Panc1 (cell line): ENCODE data around the gene RNF182. TPM values are rescaled to one million over a fixed set of nuclear protein-coding genes. Genes with fewer than 3 reads are reported as not detected.

ENCODE experiments used
- ATAC-seq: fragments of 200-7000 bp; cut with Tn5 transposase; 2 replicates; pipeline ENCODE4 v1.9.1; 2020; ENCODE audit warnings: mild to moderate bottlenecking, moderate library complexity
- BruUV-seq: library from RNA; stranded (reverse); fragments of 400-500 nt; replicated peaks from 2 replicates; lab custom pipeline; 2021; lab: Mats Ljungman, UMichigan
- CTCF ChIA-PET: fragments of 300-600 bp; sonication (Branson Sonifier 250); formaldehyde crosslinking; loops from one replicate; lab custom pipeline; 2022; ENCODE audit warnings: antibody characterized with exemption; lab: Charles Lee
- POLR2A ChIA-PET: fragments of 300-600 bp; sonication (Branson Sonifier 250); formaldehyde crosslinking; loops from one replicate; lab custom pipeline; 2022; ENCODE audit warnings: antibody characterized with exemption; lab: Charles Lee
- DNase-seq: peaks from one replicate; pipeline ENCODE4 v3.0.0-alpha.2; 2010; ENCODE audit warnings: low read depth, low spot score
- H3K27ac ChIP-seq: 2 replicates; pipeline ENCODE4 v1.5.1; 2011; ENCODE audit warnings: mild to moderate bottlenecking, low read length, inconsistent platforms
- H3K27me3 ChIP-seq: fragments of 200-500 bp; sonication (Bioruptor generic); 2 replicates; pipeline ENCODE4 v1.6.0; 2014; ENCODE audit warnings: low read length, inconsistent platforms; ENCODE audit not compliant: control insufficient read depth, insufficient read depth
- H3K36me3 ChIP-seq: fragments of 200-500 bp; sonication (Bioruptor generic); 2 replicates; pipeline ENCODE4 v1.5.1; 2014; ENCODE audit warnings: inconsistent platforms, mild to moderate bottlenecking, low read length, moderate library complexity; ENCODE audit not compliant: control insufficient read depth, insufficient read depth
- H3K4me1 ChIP-seq: 2 replicates; pipeline ENCODE4 v1.5.1; 2011; ENCODE audit warnings: inconsistent platforms, mild to moderate bottlenecking, low read length, moderate library complexity; ENCODE audit not compliant: control insufficient read depth, insufficient read depth
- H3K4me3 ChIP-seq, 2 experiments: 2 replicates each; pipeline ENCODE4 v1.5.1; 2011 to 2012; ENCODE audit warnings: low read depth in 2 of 2, low read length in 2 of 2, mild to moderate bottlenecking in 2 of 2, inconsistent platforms in 1 of 2, moderate library complexity in 1 of 2
- H3K9me3 ChIP-seq: fragments of 200-500 bp; sonication (Bioruptor generic); 2 replicates; pipeline ENCODE4 v1.5.1; 2014; ENCODE audit warnings: low read depth, mild to moderate bottlenecking, inconsistent platforms, low read length, moderate library complexity; ENCODE audit not compliant: control insufficient read depth, insufficient read depth
- POLR2AphosphoS5 ChIP-seq: IDR thresholded peaks from 2 replicates; pipeline ENCODE4 v1.6.1; 2012; ENCODE audit warnings: mild to moderate bottlenecking, low read depth, low read length, moderate library complexity
- SIN3A ChIP-seq: IDR thresholded peaks from 2 replicates; pipeline ENCODE4 v1.6.1; 2012; ENCODE audit warnings: low read depth, mild to moderate bottlenecking, low read length, moderate library complexity, borderline replicate concordance; ENCODE audit not compliant: insufficient read depth
- TCF7L2 ChIP-seq: IDR thresholded peaks from 2 replicates; pipeline ENCODE4 v1.6.1; 2011; ENCODE audit warnings: mild to moderate bottlenecking, low read depth, low read length, inconsistent platforms
- in situ Hi-C: cut with HindIII; loops from 2 replicates; pipeline ENCODE4 v1.10.0; 2016; ENCODE audit warnings: low sequenced_read_pairs, low pct_unique_long_range_greater_than_20kb
- intact Hi-C: fragments of 100-400 bp; cut with micrococcal nuclease; formaldehyde crosslinking; loops from one replicate; pipeline ENCODE4 v1.10.0; 2022; ENCODE audit not compliant: unreplicated experiment
- total RNA-seq: library from RNA; stranded (reverse); gene quantifications from one replicate; pipeline ENCODE4 v1.2.1, GENCODE V29; 2021; ENCODE audit not compliant: unreplicated experiment
- TF ChIP-seq, protein P1 (sequence below): fragments of 450-650 bp; IDR thresholded peaks from 2 replicates; pipeline ENCODE4 v1.5.1; 2017; ENCODE audit warnings: mild to moderate bottlenecking
- TF ChIP-seq, protein P2 (sequence below), 2 experiments: IDR thresholded peaks; 2 replicates each; pipeline ENCODE4 v1.6.1; 2011 to 2012; ENCODE audit warnings: low read depth in 2 of 2, control low read depth in 1 of 2, low read length in 1 of 2, mild to moderate bottlenecking in 1 of 2, moderate library complexity in 1 of 2; ENCODE audit not compliant: insufficient read depth in 1 of 2

Gene RNF182
- total RNA-seq, 1 experiment from 2014 or later: 22.2 TPM

DNA sequence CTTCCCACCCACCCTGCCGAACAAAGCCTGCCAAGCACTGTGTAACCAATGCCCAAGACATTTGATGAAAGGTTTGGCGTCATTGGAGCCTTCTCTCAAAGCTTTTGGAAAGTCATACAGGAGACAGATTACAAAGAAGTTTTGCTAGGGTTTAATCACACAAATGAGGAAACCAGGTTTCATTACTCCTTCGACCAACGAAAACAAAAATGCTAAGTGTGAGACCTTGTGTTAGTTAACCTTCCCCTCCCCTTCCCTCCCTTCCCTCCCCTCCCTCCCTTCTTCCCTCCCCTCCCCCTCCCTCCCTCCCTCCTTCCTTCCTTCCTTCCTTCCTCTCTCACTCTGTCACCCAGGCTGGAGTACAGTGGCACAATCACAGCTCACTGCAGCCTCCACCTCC lies 96.7 kb downstream of the RNF182 start:
- in situ Hi-C loops: no loop called here
- ChIA-PET CTCF (interaction anchor here (1.1 kb wide), 1 partner anchor 25 kb away, joined by 4 read pairs; no protein-coding TSS in a partner anchor), POLR2A (interaction anchor here (0.6 kb wide), 1 partner anchor 25 kb away, joined by 4 read pairs; no protein-coding TSS in a partner anchor)
- BruUV-seq: no TSS peak
- no peak for TF ChIP-seq POLR2AphosphoS5
- ATAC-seq: no peak
- Histone ChIP-seq H3K36me3 (no peaks in the 10 kb centered on the region), H3K27me3 (no peaks in the 10 kb centered on the region), H3K4me1 (no peaks in the 10 kb centered on the region), H3K4me3 (no peak overlapping the region), H3K9me3 (no peaks in the 10 kb centered on the region), H3K27ac (no peak overlapping the region)
- intact Hi-C loops: no loop called here
- DNase-seq: no peak

DNA sequence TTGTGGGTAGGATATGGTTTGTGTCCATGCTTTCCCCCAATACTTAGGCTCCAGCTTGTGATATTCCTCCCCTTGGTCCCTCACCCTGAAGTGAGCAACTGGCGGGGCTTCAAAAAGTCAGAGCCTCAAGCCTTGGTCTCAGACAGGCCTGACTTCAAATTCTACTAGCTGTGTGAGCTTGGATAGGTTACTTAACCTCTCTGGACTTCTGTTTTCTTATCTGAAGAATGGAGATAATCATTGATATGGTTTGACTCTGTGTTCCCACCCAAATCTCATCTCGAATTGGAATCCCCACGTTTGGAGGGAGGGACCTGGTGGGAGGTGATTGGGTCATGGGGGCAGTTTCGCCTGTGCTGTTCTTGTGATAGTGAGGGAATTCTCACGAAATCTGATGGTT lies 97.9 kb downstream of the RNF182 start:
- TF ChIP-seq, protein P1, sequence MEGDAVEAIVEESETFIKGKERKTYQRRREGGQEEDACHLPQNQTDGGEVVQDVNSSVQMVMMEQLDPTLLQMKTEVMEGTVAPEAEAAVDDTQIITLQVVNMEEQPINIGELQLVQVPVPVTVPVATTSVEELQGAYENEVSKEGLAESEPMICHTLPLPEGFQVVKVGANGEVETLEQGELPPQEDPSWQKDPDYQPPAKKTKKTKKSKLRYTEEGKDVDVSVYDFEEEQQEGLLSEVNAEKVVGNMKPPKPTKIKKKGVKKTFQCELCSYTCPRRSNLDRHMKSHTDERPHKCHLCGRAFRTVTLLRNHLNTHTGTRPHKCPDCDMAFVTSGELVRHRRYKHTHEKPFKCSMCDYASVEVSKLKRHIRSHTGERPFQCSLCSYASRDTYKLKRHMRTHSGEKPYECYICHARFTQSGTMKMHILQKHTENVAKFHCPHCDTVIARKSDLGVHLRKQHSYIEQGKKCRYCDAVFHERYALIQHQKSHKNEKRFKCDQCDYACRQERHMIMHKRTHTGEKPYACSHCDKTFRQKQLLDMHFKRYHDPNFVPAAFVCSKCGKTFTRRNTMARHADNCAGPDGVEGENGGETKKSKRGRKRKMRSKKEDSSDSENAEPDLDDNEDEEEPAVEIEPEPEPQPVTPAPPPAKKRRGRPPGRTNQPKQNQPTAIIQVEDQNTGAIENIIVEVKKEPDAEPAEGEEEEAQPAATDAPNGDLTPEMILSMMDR: no peak
- TF ChIP-seq SIN3A (no peak), TCF7L2 (no peak), POLR2AphosphoS5 (no peak)
- TF ChIP-seq, protein P2, sequence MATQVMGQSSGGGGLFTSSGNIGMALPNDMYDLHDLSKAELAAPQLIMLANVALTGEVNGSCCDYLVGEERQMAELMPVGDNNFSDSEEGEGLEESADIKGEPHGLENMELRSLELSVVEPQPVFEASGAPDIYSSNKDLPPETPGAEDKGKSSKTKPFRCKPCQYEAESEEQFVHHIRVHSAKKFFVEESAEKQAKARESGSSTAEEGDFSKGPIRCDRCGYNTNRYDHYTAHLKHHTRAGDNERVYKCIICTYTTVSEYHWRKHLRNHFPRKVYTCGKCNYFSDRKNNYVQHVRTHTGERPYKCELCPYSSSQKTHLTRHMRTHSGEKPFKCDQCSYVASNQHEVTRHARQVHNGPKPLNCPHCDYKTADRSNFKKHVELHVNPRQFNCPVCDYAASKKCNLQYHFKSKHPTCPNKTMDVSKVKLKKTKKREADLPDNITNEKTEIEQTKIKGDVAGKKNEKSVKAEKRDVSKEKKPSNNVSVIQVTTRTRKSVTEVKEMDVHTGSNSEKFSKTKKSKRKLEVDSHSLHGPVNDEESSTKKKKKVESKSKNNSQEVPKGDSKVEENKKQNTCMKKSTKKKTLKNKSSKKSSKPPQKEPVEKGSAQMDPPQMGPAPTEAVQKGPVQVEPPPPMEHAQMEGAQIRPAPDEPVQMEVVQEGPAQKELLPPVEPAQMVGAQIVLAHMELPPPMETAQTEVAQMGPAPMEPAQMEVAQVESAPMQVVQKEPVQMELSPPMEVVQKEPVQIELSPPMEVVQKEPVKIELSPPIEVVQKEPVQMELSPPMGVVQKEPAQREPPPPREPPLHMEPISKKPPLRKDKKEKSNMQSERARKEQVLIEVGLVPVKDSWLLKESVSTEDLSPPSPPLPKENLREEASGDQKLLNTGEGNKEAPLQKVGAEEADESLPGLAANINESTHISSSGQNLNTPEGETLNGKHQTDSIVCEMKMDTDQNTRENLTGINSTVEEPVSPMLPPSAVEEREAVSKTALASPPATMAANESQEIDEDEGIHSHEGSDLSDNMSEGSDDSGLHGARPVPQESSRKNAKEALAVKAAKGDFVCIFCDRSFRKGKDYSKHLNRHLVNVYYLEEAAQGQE (IDR thresholded peaks at IDR 0.05; ENCODE audit: insufficient read depth in 1 of 2, low read depth in 2 of 2, low read length in 1 of 2): no peak
- ChIA-PET CTCF (interaction anchor here (0.5 to 1.1 kb wide), 2 partner anchors 24 to 147 kb away, joined by 4 read pairs; no protein-coding TSS in a partner anchor), POLR2A (no interaction called here)
- intact Hi-C loops: no loop called here
- Histone ChIP-seq H3K4me3 (no peak overlapping the region), H3K27me3 (no peaks in the 10 kb centered on the region), H3K27ac (no peak overlapping the region), H3K4me1 (no peaks in the 10 kb centered on the region), H3K36me3 (no peaks in the 10 kb centered on the region), H3K9me3 (no peaks in the 10 kb centered on the region)
- no peak for DNase-seq
- in situ Hi-C loops: no loop called here
- ATAC-seq: no peak
- BruUV-seq: no TSS peak

DNA sequence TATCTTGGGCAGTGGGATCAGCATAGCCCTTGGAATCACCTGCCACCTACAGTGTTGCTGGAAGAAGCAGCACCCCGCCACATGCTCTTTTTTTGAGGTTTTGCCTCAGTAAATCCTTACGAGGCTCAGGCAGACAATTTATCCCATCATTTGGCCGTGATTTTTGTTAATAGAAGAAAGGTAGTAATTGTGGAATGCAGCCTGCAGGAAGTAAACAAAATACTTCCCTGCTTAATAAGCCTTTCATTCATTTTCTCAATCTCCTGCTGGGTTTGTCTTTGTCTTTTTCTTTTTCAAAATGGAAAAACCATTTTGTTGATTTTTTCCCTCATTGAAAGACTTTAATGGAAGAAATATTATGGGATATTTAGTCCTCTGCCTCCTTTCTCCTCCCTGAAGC lies 99.1 kb downstream of the RNF182 start:
- ATAC-seq (no peak), DNase-seq (no peak)
- H3K4me3 ChIP-seq: no peak overlapping the region
- H3K27me3 ChIP-seq: no peaks in the 10 kb centered on the region
- H3K4me1 ChIP-seq: no peaks in the 10 kb centered on the region
- H3K9me3 ChIP-seq: no peaks in the 10 kb centered on the region
- TF ChIP-seq POLR2AphosphoS5 (no peak), TCF7L2 (no peak), SIN3A (no peak)
- TF ChIP-seq, protein P1: no peak
- TF ChIP-seq, protein P2 (IDR thresholded peaks at IDR 0.05; ENCODE audit: insufficient read depth in 1 of 2, low read depth in 2 of 2, low read length in 1 of 2): no peak
- BruUV-seq: no TSS peak
- in situ Hi-C loops (no loop called here), intact Hi-C loops (no loop called here)
- H3K27ac ChIP-seq: no peak overlapping the region
- ChIA-PET POLR2A (no interaction called here), CTCF (interaction anchor here (0.5 kb wide), 1 partner anchor 1473 kb away, joined by 3 read pairs; no protein-coding TSS in a partner anchor)
- H3K36me3 ChIP-seq: no peaks in the 10 kb centered on the region
